COR-L47 (cell line): ENCODE data around the gene JMJD1C.
A peak's percentile ranks its signal among the peaks of the same experiment; 100 is the strongest.
"Not testable (repeated sequence)": the region's sequence is repeated elsewhere in the genome, so short reads cannot be mapped to it uniquely, and the experiment has no call there.

Experiments used
- DNase-seq: peaks from one replicate; lab custom pipeline; 2025; lab: John Stamatoyannopoulos, UW

The JMJD1C gene, protein sequence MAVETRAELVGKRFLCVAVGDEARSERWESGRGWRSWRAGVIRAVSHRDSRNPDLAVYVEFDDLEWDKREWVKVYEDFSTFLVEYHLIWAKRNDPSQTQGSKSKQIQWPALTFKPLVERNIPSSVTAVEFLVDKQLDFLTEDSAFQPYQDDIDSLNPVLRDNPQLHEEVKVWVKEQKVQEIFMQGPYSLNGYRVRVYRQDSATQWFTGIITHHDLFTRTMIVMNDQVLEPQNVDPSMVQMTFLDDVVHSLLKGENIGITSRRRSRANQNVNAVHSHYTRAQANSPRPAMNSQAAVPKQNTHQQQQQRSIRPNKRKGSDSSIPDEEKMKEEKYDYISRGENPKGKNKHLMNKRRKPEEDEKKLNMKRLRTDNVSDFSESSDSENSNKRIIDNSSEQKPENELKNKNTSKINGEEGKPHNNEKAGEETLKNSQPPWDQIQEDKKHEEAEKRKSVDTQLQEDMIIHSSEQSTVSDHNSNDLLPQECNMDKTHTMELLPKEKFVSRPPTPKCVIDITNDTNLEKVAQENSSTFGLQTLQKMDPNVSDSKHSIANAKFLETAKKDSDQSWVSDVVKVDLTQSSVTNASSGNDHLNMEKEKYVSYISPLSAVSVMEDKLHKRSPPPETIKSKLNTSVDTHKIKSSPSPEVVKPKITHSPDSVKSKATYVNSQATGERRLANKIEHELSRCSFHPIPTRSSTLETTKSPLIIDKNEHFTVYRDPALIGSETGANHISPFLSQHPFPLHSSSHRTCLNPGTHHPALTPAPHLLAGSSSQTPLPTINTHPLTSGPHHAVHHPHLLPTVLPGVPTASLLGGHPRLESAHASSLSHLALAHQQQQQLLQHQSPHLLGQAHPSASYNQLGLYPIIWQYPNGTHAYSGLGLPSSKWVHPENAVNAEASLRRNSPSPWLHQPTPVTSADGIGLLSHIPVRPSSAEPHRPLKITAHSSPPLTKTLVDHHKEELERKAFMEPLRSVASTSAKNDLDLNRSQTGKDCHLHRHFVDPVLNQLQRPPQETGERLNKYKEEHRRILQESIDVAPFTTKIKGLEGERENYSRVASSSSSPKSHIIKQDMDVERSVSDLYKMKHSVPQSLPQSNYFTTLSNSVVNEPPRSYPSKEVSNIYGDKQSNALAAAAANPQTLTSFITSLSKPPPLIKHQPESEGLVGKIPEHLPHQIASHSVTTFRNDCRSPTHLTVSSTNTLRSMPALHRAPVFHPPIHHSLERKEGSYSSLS (N-terminal part only)

DNA sequence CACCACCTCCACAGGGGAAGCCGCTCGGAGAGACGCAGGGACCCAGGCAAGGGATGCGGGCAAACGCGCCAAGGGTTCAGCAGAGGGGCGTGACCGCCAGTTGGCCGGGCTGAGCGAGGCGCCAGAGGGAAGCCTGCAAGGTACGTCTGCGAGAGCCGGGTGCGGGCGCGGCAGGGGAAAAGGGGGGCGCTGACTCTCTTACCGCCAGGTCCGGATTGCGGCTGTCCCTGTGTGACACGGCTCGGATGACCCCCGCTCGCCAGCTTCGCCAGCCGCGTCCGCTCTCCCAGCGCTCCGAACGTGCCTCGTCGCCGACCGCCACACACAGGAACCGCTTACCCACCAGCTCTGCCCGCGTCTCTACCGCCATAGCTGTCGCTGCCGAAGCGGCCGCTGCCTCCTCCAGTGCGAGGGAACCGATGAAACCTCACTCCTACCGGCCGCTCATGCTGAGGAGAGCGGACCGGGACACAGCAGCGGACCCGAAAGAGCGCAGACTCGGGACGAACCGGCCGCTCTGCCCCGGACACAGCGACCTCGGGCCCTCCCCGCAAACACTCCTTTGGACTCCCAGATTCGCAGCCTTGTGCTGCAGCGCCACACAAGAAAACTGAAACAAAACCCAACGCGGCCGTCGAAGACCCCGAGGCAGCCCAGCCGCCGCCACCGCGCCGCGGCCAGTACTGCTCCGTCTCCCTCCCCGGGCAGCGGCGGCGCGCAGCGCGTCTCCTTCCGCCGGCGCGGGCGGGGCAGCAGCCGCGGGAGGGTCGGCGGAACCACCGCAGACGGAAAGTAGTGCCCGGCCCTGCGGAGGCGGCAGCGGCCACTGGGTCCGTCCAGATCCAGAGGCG, at the start of gene JMJD1C:
JMJD1C (minus strand) TSS at position 685 of the 851 bp plus-strand sequence; CDS start at position 370, 315 bp downstream.
- DNase-seq = peak; percentile 87

DNA sequence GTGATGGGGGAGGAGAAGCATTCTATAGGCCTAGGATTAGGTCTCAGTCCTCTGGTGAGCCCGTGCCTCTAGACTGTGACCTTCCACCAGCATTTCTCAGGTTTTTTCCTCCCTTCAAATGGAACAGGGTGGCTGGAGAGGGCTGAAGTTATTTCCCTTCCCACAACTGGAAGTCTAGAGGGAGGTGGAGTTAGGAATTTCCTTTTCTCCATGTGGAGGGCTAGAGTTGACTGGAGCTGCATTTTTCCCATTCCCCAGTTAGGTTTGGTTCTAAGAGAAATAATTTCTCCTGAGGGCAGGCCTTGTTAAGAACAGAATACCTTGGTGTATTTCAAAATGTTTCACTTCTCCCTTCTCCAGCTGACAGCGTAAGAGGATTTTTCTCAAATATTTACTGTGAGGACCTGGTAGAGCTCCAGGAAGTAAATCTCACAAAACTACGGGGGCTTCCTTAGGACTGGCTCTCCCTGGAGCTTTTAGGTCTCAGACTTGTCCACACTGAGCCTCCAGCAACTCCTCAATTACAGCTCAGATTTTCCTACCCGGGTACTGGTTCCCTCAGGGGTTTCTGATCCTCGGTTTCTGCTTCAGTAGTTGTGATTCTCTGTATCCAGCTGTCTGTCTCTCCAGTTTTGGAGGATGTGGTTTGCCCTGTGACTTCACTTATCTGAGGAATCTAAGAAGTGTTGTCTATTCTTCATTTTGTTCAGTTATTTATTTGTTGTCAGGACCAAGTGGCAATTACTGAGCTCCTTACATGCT, 49.4 kb upstream of the JMJD1C start:
- no peak for DNase-seq

DNA sequence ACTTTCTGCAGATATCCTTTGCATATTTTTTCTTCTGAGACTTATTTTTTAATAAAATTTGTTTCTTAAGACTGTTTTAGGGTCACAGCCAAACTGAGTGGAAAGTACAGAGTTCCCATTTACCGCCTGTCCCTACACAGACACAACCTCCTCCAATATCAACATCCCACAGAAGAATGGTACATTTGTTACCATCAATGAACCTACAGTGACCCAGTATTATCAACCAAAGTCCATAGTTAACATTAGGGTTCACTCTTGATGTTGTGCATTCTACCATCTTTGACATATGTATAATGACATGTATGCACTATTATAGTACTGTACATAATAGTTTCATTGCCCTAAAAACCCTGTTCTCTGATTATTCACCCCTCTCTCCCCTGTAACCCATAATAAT, 40.8 kb upstream of the JMJD1C start:
- no peak for DNase-seq

DNA sequence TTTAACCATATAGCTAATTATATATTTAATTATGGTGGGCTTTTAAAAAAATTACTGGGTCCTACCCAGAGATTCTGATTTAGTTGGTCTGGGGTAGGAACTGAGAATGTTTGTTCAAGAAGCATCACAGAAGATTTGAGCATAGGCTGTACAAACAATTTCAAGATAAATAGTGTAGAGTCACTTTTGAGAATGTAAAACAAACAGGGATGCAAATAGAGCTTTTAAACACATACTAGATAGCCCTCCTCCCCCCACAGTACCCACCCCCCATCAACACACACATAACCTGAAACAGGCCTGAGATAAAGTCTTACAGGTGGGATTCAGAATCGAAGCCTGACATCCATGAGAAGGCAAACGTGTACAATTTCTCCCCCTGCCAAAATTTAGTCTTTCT, 39.8 kb upstream of the JMJD1C start:
- DNase-seq = no peak

DNA sequence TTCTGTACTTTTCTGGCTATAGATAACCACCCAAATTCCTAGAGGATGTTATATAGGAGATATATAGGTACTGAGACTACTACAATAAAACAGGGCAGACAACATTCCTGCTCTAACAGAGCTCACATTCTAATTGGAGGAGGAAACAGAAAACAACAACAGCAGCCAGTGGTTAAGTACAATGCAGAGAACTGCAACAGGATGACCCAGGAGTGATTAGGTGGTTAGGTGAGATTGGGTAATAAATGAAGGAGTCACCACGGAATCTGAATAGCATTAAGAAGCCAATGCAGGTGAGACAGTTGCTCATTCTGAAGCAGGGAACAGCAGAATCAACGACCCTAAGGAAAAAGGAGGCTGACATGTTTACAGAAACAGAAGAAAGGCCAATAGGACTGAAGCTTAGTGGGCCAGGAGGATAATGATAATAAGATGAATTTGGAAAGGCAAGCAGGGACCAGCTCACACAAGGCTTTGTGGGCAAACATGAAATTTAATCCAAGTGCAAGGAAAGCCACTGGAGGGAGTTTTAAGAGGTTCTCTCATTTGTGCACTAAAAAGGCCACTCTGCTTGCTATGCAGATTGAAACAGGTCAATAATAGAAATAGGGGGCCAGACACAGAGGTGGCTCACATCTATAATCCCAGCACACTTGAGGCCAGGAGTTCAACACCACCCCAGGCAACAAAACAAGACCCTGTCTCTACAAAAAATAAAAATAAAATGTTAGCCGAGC, 38.5 kb upstream of the JMJD1C start:
- no peak for DNase-seq

DNA sequence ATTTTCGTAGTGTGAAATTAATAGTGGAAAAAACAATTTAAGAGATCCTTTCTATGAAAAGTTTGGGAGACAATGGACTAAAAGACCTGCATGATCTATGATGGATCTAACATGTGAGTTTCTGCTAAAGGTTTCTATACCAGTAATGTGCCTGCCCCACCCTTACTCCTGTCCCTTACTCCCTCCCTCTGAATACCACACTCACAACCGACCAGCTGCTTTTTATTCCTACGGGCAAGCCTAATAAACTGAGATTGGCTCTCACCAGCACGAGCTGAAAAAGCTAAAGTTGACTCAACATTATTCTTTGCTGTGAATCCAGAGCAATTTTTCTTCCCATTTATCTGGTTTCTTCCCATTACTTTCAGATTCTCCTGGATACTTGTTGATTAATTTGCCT, 37.6 kb upstream of the JMJD1C start:
- no peak for DNase-seq

DNA sequence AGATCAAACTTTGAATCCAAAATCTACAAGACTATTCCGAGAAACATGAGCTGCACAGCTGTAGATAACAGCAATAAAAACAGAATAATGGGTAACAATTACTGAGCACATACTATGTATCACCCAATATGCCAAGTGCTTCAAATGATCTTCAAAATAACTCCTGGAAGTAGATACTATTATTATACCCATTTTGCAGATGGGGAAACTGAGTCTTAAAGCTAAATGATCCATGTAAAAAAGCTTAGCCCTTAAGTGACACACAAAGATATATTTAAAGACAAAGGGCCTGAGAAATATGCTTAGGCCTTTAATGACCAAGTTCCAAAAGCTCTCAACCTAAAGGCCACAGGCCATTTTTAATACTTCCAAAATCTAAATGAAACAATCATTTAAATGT, 37.1 kb upstream of the JMJD1C start:
- no peak for DNase-seq

DNA sequence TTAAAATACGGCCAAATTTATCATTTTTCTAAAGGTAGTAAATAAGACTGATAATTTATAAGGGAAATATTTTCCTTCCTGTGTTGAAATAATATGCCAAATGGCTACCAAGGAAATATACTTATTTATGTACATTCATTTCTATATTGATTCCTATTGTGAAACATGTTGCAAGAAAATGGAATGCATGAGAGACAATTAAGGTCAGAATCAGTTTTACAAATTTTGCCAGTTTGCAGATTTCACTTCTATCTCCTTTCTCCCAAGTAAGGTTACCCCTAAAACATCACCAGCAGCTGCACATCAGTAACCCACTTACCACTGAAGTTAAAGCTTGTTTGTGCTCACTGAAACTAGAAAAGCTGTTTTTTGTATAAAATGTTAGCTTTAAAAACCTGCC, 36.2 kb upstream of the JMJD1C start:
- no peak for DNase-seq

DNA sequence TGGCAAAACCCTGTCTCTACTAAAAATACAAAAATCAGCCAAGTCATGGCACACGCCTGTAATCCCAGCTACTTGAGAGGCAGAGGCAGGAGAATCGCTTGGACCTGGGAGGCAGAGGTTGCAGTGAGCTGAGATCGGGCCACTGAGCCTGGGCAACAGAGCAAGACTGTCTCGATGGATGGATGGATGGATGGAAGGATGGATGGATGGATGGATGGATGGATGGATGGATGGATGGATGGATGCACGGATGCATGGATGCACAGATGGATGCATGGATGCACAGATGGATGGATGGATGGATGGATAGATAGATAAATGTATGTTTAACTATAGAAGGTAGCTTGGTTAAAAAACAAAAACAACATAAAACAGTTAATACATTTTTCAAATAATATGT, 34.8 kb upstream of the JMJD1C start:
- not testable (repeated sequence) for DNase-seq

DNA sequence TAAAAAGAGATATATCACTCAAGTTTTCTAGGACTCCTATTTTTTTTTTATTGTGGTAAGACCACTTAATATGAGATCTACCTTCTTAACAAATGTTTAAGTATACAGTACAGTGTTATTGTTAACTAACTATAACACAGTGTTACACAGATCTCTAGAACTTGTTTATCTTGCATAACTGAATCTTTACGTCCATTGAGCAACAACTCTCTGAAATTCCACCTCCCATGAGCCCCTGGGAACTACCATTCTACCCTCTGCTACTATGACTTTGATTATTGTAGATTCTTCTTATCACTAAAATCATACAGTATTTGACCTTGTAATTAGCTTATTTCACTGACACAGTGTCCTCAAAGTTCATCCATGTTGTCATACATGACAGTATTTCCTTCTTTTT, 32.9 kb upstream of the JMJD1C start:
- DNase-seq = no peak

DNA sequence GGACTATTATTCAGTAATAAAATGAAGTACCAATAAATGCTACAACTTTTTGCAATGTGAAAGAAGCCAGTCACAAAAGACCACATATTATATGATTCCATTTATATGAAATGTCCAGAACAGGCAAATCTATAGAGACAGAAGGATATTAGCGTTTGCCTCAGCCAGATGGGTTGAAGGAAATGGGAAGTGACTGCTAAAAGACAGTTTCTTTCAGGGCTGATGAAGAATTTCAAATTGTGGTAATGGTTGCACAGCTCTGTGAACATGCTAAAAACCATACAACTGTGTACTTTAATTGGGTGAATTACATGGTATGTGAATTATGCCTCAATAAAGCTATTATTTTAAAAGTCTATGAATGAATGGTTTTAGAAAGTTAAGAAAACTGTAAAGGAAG, 31.5 kb upstream of the JMJD1C start:
- no peak for DNase-seq

DNA sequence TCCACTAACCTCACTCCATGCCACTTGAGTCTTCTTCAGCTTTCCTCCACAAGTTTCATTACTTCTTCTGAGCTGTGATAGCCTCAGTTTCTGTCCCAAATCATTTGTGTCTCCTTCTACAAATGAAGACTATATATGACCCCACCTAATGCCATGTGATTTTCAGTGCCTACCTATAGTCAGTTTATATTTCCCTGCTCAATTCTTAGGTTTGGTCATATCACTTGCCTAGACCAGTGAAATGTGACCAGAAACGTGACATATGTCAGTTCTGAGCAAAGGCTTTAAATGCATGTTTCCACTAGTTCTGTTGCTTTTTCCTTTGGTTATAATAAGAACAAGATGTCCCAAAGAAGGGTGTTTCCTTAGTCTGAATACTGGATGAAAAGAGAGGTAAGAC, 30.8 kb upstream of the JMJD1C start:
- DNase-seq = no peak

DNA sequence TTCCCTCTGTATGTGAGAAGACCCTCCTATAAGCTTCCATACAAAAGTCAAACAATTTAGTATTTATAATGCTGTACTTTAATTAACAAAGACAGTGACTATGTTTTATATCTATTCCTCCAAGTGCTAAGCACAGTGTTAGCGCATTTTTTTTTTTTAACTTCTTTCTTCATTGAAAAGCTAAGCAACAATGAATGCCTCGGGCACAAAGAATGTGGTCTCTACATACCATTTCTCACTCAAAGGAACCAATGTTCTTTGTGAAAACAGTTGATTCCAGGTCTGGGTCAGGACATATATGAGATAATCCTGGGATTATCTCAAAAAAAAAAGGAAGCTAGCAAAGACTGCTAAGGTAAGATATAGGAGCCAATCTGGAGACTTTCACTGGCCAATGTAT, 29.2 kb upstream of the JMJD1C start:
- no peak for DNase-seq

DNA sequence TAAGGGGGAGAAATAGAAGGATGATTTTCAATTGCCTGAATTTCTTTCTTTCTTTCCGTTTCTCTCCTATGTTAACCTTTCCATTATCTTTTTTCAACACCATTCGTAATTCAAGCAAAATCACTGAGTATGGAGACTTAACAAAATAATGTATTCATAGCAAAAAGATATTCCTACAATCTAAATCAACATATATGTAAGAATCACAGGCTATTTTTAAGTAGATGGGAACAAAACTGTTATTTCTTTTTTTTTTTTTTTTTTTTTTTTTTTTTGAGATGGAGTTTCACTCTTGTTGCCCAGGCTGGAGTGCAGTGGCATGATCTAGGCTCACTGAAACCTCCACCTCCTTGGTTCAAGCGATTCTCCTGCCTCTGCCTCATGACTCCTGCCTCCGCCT, 27.2 kb upstream of the JMJD1C start:
- DNase-seq = no peak

DNA sequence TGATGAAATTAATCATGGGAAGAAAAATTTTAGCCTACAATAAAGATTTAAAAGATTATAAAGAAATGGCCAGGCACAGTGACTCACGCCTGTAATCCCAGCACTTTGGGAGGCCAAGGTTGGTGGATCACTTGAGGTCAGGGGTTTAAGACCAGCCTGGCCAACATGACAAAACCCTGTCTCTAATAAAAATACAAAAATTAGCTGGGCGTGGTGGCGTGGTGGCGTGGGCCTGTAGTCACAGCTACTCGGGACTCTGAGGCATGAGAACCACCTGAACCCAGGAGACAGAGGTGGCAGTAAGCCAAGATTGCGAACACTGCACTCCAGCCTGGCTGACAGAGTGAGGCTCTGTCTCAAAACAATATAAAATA, 26.5 kb upstream of the JMJD1C start:
- DNase-seq = not testable (repeated sequence)

DNA sequence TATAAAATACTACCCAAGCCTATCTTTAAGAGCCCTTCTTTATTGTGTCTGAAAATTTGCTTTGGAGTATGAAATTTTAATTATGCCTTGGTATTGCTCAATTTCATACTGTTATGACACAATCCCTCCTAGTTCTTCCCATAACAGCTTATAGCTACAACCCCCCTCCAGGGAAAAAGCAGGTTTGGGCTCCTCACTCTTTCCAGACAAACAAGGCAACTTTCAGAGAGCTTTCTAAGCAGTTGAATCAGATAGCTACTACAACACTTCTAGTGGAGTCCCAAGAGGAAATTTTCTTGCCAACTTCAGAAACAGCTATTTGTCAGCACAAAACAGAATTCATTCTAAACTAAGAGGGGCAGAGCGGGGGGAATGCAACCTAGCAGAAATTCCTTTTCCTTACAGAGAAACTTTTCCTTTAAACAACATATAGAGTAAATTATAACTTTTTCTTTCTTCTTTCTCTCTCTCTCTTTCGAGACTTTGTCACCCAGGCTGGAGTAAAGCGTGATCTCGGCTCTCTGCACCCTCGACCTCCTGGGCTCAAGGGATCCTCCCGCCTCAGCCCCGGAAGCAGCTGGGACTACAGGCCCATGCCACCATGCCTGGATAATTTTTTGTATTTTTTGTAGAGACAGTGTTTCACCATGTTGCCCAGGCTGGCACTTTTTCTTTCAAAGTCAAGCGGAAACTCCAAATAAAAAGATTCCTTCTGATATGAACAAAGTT, 26.0 kb upstream of the JMJD1C start:
- no peak for DNase-seq

DNA sequence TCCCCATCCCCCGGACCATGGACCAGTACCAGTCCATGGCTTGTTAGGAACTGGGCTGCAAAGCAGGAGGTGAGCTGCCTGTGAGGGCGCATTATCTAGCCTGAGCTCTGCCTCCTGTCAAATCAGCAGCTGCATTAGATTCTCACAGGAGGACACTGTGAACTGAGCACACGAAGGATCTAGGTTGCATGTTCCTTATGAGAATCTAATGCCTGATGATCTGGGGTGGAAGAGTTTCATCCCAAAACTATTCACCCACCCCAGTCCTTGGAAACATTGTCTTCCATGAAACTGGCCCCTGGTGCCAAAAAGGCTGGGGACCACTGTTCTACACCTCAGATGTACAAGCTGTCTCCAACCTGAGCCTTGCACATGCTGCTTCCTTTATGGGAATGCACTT, 24.1 kb upstream of the JMJD1C start:
- DNase-seq = no peak

DNA sequence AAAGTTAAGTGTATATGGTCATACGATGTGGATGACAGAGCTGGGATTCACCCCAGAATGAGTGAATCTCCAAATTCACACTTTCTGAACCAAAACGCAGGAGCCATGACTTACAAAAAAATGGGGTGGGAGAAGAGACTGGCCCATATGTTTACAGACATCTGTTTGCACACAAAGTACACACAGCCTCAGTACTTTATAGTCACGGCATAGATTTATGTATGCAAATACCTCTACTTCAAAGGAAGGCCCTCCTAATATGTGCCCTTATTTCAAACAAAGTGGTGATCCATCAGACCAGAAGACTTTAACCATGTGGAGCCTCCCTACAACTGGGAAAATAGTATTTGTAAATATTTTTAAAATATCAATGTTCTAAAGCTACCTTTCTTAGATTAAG, 22.2 kb upstream of the JMJD1C start:
- DNase-seq = no peak

DNA sequence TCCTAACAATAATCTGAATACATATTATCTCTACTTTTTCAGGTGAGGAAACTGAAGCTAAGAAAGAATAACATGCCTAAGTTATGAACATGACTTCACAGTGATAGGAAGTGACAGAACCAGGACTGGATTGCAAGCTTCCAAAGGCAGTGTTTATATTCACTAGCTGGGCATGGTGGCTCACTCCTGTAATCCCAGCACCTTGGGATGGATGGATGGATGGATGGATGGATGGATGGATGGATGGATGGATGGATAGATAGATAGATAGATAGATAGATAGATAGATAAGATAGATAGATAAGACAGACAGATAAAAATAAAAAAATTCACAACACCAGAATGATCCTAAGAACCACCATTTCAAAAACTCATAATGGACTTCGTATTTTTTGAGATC, 18.2 kb upstream of the JMJD1C start:
- DNase-seq = no peak
